Stimulated activated CD8-positive, alpha-beta memory T cell treated with anti-CD3 and anti-CD28 coated beads, Interleukin-2, amount 100 ng/mL, for 48 hours (primary cell): ENCODE measurements around the gene SLC47A1.
"Not testable (repeated sequence)": the region's sequence is repeated elsewhere in the genome, so short reads cannot be mapped to it uniquely, and the experiment has no call there.

Source experiments
- DNase-seq, 2 donors: peaks; one replicate each; pipeline ENCODE4 v3.0.0-alpha.2; 2020; ENCODE audit warnings: low read depth in 2 of 2

SLC47A1 gene

GRCh38 chr17:19551591-19552148, 18.0 kb downstream of the SLC47A1 start:
- DNase-seq, result no peak

- no peak for DNase-seq
These were observed 19.4 kb downstream of the SLC47A1 start for GRCh38 chr17:19553036-19553435.

GRCh38 chr17:19554393-19554792, 20.7 kb downstream of the SLC47A1 start:
- no peak for DNase-seq

GRCh38 chr17:19555746-19556145, 22.1 kb downstream of the SLC47A1 start:
- no peak for DNase-seq

GRCh38 chr17:19558946-19559345, 25.3 kb downstream of the SLC47A1 start:
- no peak for DNase-seq

GRCh38 chr17:19561697-19562318, 28.2 kb downstream of the SLC47A1 start:
- DNase-seq, result no peak

GRCh38 chr17:19565817-19566575, 32.3 kb downstream of the SLC47A1 start:
- DNase-seq, result no peak

GRCh38 chr17:19567216-19568015, 33.8 kb downstream of the SLC47A1 start:
- DNase-seq, result no peak

- no peak for DNase-seq
These were observed 34.3 kb downstream of the SLC47A1 start for GRCh38 chr17:19568016-19568350.

GRCh38 chr17:19569785-19570543, 36.3 kb downstream of the SLC47A1 start:
- DNase-seq, result no peak

- no peak for DNase-seq
These were observed 36.9 kb downstream of the SLC47A1 start for GRCh38 chr17:19570544-19571062.

- DNase-seq, result no peak
These were observed 39.4 kb downstream of the SLC47A1 start for GRCh38 chr17:19573075-19573474.

GRCh38 chr17:19574956-19575355, 41.3 kb downstream of the SLC47A1 start:
- no peak for DNase-seq

GRCh38 chr17:19578545-19578944, 44.9 kb downstream of the SLC47A1 start:
- no peak for DNase-seq

GRCh38 chr17:19579192-19579761, 45.6 kb downstream of the SLC47A1 start:
- DNase-seq, result no peak

GRCh38 chr17:19579867-19580565, 46.4 kb downstream of the SLC47A1 start:
- DNase-seq, result no peak

- not testable (repeated sequence) for DNase-seq
These were observed 46.9 kb downstream of the SLC47A1 start for GRCh38 chr17:19580566-19580920.

- DNase-seq, result not testable (repeated sequence)
These were observed 48.5 kb downstream of the SLC47A1 start for GRCh38 chr17:19582152-19582551.

- DNase-seq, result no peak
These were observed 50.2 kb downstream of the SLC47A1 start for GRCh38 chr17:19583871-19584270.

- DNase-seq, result no peak
These were observed 56.8 kb downstream of the SLC47A1 start for GRCh38 chr17:19590451-19590850.
